PFSK-1 (cell line): ENCODE measurements around the gene GAPDH.

Experiments
- POLR2AphosphoS5 ChIP-seq: IDR thresholded peaks from 2 replicates; pipeline ENCODE4 v1.6.1; 2012; ENCODE audit warnings: low read depth, mild to moderate bottlenecking, control low read depth, low read length, moderate library complexity
- SIN3A ChIP-seq: IDR thresholded peaks from 2 replicates; pipeline ENCODE4 v1.6.1; 2012; ENCODE audit warnings: mild to moderate bottlenecking, low read length, moderate library complexity, borderline replicate concordance; ENCODE audit not compliant: insufficient read depth
- TAF1 ChIP-seq: IDR thresholded peaks from 2 replicates; pipeline ENCODE4 v1.6.1; 2012; ENCODE audit warnings: low read length, control low read depth, borderline replicate concordance; ENCODE audit not compliant: insufficient read depth

DNA sequence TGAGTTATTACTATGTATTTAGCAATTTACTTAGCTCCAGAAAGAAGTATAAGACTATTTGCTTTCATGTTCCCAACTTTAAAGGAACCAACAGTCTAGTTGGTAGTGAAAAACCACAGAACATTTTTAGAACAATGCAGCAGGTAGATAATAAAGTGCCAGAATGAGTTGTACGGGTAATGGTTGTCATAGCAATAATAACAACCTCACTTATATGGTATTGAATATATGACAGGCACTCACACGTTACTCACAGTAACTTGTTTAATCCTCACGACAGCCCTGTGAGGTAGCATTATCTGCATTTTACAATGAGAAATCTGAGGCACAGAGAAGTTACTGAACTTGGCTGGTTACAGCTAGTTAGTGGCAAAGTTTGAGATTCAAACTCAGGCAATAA, 10.6 kb upstream of the GAPDH start:
- TF ChIP-seq TAF1 (no peak), SIN3A (no peak), POLR2AphosphoS5 (no peak)
